Mononuclear cell (primary cell): ENCODE data around the gene TECPR1. TPM values are rescaled to one million over a fixed set of nuclear protein-coding genes. Genes with fewer than 3 reads are reported as not detected.
"Not testable (repeated sequence)": the region's sequence is repeated elsewhere in the genome, so short reads cannot be mapped to it uniquely, and the experiment has no call there.

Experiments
- H3K27me3 ChIP-seq: 2 replicates; pipeline ENCODE4 v1.6.0; 2011; ENCODE audit warnings: low read length, control low read depth; ENCODE audit not compliant: insufficient read depth
- H3K4me1 ChIP-seq: 2 replicates; pipeline ENCODE4 v1.5.1; 2011; ENCODE audit warnings: mild to moderate bottlenecking, low read length, control low read depth; ENCODE audit not compliant: insufficient read depth
- H3K4me3 ChIP-seq: 2 replicates; pipeline ENCODE4 v1.5.1; 2011; ENCODE audit warnings: mild to moderate bottlenecking, low read length, moderate library complexity
- H3K9me3 ChIP-seq: 2 replicates; pipeline ENCODE4 v1.5.1; 2011; ENCODE audit warnings: low read depth, mild to moderate bottlenecking, control low read depth, low read length
- total RNA-seq: library from RNA; depleted of rRNA; stranded (reverse); fragments of >200 nt; gene quantifications from one replicate; pipeline ENCODE4 v1.2.3, GENCODE V29; 2012

The TECPR1 gene
- total RNA-seq, 1 donor: 29.8 TPM

GRCh38 chr7:98229441-98229840 lies 22.6 kb downstream of the TECPR1 start:
- Histone ChIP-seq H3K4me3 (no peak overlapping the region), H3K27me3 (no peaks in the 10 kb centered on the region), H3K9me3 (no peaks in the 10 kb centered on the region), H3K4me1 (no peaks in the 10 kb centered on the region)

DNA sequence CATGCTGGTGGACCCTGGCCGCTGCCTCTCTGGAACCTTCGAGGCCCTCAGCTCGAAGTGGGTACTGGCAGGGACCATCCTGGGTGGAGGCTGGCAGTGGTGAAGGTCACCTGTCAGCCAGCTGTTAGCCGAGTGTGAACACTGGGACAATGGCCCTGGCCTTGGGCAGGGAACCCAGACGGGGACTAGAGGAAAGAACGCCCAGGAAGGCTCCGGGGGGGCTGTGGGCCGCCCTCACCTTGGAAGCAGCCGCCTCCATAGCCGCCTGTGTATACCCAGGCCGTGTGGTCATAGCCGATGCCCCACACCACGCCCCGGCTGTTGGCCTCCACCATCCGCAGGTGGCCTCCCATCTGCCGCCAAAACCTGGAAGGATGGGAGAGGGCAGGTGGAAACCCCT lies 23.2 kb downstream of the TECPR1 start:
- no peaks in the 10 kb centered on the region for H3K4me1 ChIP-seq
- H3K27me3 ChIP-seq: no peaks in the 10 kb centered on the region
- H3K9me3 ChIP-seq: no peaks in the 10 kb centered on the region
- H3K4me3 ChIP-seq: no peak overlapping the region

GRCh38 chr7:98227939-98228338 lies 24.1 kb downstream of the TECPR1 start:
- H3K9me3 ChIP-seq: no peaks in the 10 kb centered on the region
- H3K4me1 ChIP-seq: no peaks in the 10 kb centered on the region
- H3K4me3 ChIP-seq: no peak overlapping the region
- H3K27me3 ChIP-seq: no peaks in the 10 kb centered on the region

- Histone ChIP-seq H3K9me3 (no peaks in the 10 kb centered on the region), H3K4me3 (no peak overlapping the region), H3K27me3 (no peaks in the 10 kb centered on the region), H3K4me1 (no peaks in the 10 kb centered on the region)
These were observed 26.0 kb downstream of the TECPR1 start for GRCh38 chr7:98225913-98226614.

DNA sequence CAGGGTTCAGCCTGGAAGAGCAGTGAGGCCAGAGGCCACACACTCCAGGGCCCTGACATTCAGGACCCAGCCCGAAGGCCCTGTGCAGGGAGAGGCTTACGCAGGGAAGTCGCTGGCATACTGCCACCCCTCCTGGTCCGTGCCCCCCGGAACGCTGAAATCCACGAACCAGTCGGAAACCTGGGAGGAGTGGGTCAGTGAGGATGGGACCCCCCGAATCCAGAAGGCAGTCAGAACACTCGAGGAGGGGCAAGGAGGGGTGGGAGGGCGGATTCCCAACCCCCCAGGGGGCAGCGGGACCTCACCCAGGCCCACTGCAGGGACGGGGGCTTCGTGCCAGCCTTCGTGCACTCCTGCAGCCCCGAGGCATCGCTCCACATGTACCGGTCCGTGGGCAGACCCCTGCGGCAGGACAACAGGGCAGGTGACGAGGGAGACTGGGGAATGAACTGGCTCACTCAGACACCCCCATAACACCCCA lies 27.3 kb downstream of the TECPR1 start:
- no peaks in the 10 kb centered on the region for H3K4me1 ChIP-seq
- H3K27me3 ChIP-seq: no peaks in the 10 kb centered on the region
- no peaks in the 10 kb centered on the region for H3K9me3 ChIP-seq
- H3K4me3 ChIP-seq: no peak overlapping the region

DNA sequence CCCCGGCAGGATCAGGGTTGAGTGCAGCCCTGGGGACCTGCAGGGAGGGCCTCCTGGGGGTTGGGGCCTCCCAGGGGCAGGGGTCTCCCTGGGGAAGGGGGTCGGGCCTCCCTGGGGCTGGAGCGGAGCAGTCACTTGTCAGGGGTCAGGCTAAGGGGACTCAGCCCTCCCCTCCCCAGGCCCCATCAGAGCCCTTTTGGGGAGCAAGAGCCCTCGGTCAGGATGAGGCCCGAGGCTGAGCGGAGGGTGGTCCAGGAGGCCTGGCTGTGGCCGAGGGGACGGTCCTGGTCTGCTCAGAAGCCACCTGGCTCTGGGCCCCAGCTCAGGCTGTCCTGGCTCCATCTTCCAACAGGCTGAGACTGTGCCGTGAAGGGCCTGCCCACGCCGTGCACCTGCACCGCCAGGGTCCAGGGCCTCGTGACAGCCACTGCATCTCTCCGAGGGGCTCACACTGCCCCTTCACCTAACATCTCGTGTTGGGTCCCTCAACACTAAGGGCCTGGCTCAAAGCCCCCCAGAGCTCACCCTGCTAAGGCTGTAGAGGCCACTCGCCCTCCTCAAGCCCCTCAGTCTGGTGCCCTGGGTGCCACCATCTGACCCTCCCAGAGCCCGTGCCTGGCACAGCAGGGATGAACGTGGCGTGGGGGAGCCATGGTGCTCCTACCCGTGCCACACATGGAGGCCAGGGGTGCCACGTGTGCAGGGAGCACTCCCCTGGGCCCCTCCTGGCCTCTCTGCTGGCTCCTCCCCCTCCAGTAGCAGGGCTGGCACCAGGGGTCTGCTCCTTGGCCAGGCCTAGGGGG lies 27.9 kb downstream of the TECPR1 start:
- Histone ChIP-seq H3K27me3 (no peaks in the 10 kb centered on the region), H3K9me3 (no peaks in the 10 kb centered on the region), H3K4me3 (no peak overlapping the region), H3K4me1 (no peaks in the 10 kb centered on the region)

- Histone ChIP-seq H3K4me1 (peaks cover under 1% of the 10 kb centered on the region), H3K4me3 (no peak overlapping the region), H3K9me3 (no peaks in the 10 kb centered on the region), H3K27me3 (no peaks in the 10 kb centered on the region)
These were observed 28.6 kb downstream of the TECPR1 start for GRCh38 chr7:98223351-98223897.

- Histone ChIP-seq H3K4me3 (no peak overlapping the region), H3K27me3 (no peaks in the 10 kb centered on the region)
These were observed 29.4 kb downstream of the TECPR1 start for GRCh38 chr7:98222533-98223195.

DNA sequence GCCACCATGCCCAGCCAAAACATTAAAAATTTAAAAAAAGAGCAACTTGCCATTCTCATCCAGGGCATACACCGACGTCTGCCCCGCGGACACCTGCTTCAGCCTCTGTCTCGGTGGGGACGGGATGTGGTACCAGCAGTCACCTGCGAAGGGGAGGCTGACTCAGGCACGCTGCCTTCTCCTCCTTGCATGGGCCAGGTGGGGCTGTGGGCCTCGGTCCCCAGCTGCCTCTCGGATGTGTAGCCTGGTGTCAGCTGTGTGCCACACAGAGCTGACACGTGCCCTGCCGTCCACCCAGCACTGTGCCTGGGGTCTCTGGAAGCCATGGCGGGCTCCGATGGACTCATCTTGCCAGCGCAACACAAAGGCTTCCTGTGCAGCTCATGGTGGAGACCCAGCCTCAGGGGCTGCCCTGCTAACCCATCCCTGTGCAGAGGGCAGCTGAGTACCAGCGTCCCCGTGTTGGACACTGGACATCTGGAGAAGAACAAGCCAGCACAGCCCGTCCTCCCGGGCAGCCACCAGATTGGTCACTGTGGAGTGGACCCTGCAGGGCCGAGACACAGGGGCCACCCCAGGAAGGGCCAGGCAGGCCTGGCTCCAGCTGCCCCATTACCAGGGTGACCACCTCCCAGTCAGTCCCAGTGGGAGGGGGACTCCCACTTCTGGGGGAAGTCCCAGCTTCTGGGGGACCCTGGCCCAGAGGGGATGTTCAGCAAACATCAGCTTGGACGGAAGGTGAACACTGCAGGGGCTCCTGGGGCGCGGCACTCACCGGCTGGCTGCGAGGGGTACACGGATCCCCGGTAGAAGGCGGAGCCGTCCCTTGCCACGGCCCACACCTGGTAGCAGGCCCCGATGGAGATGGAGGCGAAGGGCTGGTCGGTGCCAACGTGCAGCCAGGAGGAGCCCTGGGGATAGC lies 30.2 kb downstream of the TECPR1 start:
- peaks cover 9% of the 10 kb centered on the region for H3K4me1 ChIP-seq
- H3K27me3 ChIP-seq: no peaks in the 10 kb centered on the region
- H3K9me3 ChIP-seq: no peaks in the 10 kb centered on the region

More at GRCh38 chr7:98222533-98223195, 29.4 kb downstream of the TECPR1 start:
- peaks cover 8% of the 10 kb centered on the region for H3K4me1 ChIP-seq
- no peaks in the 10 kb centered on the region for H3K9me3 ChIP-seq

GRCh38 chr7:98219382-98219781 lies 32.6 kb downstream of the TECPR1 start:
- not testable (repeated sequence) for H3K27me3 ChIP-seq, H3K9me3 ChIP-seq, H3K4me1 ChIP-seq, H3K4me3 ChIP-seq

More for the DNA sequence above, 30.2 kb downstream of the TECPR1 start:
- no peak overlapping the region for H3K4me3 ChIP-seq

- H3K4me3 ChIP-seq: no peak overlapping the region
- peaks cover 9% of the 10 kb centered on the region for H3K4me1 ChIP-seq
- H3K27me3 ChIP-seq: no peaks in the 10 kb centered on the region
- no peaks in the 10 kb centered on the region for H3K9me3 ChIP-seq
These were observed 34.1 kb downstream of the TECPR1 start for GRCh38 chr7:98217623-98218582.

- Histone ChIP-seq H3K4me3 (no peak overlapping the region), H3K27me3 (no peaks in the 10 kb centered on the region), H3K4me1 (peaks cover 9% of the 10 kb centered on the region), H3K9me3 (no peaks in the 10 kb centered on the region)
These were observed 35.0 kb downstream of the TECPR1 start for GRCh38 chr7:98216941-98217622.
